ENCODE results near the gene ITIH1.

Gene ITIH1

DNA sequence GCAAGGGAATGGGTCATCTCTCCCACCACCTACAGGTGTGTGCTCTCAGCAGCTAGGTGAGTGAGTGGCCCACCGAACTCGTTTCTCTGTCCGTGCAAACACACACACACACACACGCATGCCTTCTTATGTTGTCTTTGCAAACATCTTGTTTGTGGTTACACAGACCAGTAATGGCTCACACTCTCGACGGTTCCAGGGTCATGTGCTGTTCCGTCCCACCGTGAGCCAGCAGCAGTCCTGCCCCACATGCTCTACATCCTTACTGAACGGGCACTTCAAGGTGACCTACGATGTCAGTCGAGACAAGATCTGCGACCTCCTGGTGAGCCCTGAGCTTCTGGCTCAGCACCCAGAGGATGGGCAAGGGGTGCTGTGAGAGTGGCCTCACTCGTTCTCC, 4.3 kb downstream of the ITIH1 start:
- Histone ChIP-seq H3K36me3 (replicated peaks; ENCODE audit: insufficient read depth, low read length) (no peaks in the 10 kb centered on the region), H3K27me3 (replicated peaks; ENCODE audit: insufficient read depth, low read length) (no peaks in the 10 kb centered on the region), H3K79me2 (ENCODE audit: low read length) (no peaks in the 10 kb centered on the region), H3K4me3 (ENCODE audit: low read length) (no peak overlapping the region), H3K9me3 (replicated peaks; ENCODE audit: insufficient read depth, low read length) (no peaks in the 10 kb centered on the region), H3K4me1 (ENCODE audit: low read length) (no peaks in the 10 kb centered on the region), H3K27ac (ENCODE audit: low read length) (no peak overlapping the region), H3K4me2 (ENCODE audit: low read depth, low read length) (no peak overlapping the region), H3K9me2 (replicated peaks; ENCODE audit: insufficient read depth, low read length) (no peaks in the 10 kb centered on the region), H3K9ac (ENCODE audit: low read length) (no peak overlapping the region), H2AFZ (ENCODE audit: low read length) (no peak overlapping the region), H3F3A (ENCODE audit: insufficient read depth, low read length) (no peaks in the 10 kb centered on the region), H4K20me1 (ENCODE audit: insufficient read depth, low read length) (no peaks in the 10 kb centered on the region)
- TF ChIP-seq, protein P1, sequence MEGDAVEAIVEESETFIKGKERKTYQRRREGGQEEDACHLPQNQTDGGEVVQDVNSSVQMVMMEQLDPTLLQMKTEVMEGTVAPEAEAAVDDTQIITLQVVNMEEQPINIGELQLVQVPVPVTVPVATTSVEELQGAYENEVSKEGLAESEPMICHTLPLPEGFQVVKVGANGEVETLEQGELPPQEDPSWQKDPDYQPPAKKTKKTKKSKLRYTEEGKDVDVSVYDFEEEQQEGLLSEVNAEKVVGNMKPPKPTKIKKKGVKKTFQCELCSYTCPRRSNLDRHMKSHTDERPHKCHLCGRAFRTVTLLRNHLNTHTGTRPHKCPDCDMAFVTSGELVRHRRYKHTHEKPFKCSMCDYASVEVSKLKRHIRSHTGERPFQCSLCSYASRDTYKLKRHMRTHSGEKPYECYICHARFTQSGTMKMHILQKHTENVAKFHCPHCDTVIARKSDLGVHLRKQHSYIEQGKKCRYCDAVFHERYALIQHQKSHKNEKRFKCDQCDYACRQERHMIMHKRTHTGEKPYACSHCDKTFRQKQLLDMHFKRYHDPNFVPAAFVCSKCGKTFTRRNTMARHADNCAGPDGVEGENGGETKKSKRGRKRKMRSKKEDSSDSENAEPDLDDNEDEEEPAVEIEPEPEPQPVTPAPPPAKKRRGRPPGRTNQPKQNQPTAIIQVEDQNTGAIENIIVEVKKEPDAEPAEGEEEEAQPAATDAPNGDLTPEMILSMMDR (IDR thresholded peaks at IDR 0.05; ENCODE audit: low read length): no peak
- TF ChIP-seq EZH2phosphoT487 (IDR thresholded peaks at IDR 0.05; ENCODE audit: low read length): no peak
- no peak for DNase-seq

- H3K9ac ChIP-seq (ENCODE audit: low read length): no peak overlapping the region
- no peaks in the 10 kb centered on the region for H3F3A ChIP-seq (ENCODE audit: insufficient read depth, low read length)
- H3K4me2 ChIP-seq (ENCODE audit: low read depth, low read length): no peak overlapping the region
- no peak overlapping the region for H2AFZ ChIP-seq (ENCODE audit: low read length)
- no peaks in the 10 kb centered on the region for H3K36me3 ChIP-seq (replicated peaks; ENCODE audit: insufficient read depth, low read length)
- H3K9me3 ChIP-seq (replicated peaks; ENCODE audit: insufficient read depth, low read length): no peaks in the 10 kb centered on the region
- DNase-seq: no peak
- TF ChIP-seq EZH2 (optimal IDR thresholded peaks at IDR 0.05; ENCODE audit: low read depth, low read length) (no peak), EZH2phosphoT487 (IDR thresholded peaks at IDR 0.05; ENCODE audit: low read length) (no peak)
- TF ChIP-seq, protein P1 (IDR thresholded peaks at IDR 0.05; ENCODE audit: low read length): no peak
- no peaks in the 10 kb centered on the region for H3K27me3 ChIP-seq (replicated peaks; ENCODE audit: insufficient read depth, low read length)
- H4K20me1 ChIP-seq (ENCODE audit: insufficient read depth, low read length): no peaks in the 10 kb centered on the region
- H3K27ac ChIP-seq (ENCODE audit: low read length): no peak overlapping the region
- H3K79me2 ChIP-seq (ENCODE audit: low read length): no peaks in the 10 kb centered on the region
- H3K9me2 ChIP-seq (replicated peaks; ENCODE audit: insufficient read depth, low read length): no peaks in the 10 kb centered on the region
- no peaks in the 10 kb centered on the region for H3K4me1 ChIP-seq (ENCODE audit: low read length)
- no peak overlapping the region for H3K4me3 ChIP-seq (ENCODE audit: low read length)
Observed at GRCh38 chr3:52782412-52783210, 5.2 kb downstream of the ITIH1 start.

DNA sequence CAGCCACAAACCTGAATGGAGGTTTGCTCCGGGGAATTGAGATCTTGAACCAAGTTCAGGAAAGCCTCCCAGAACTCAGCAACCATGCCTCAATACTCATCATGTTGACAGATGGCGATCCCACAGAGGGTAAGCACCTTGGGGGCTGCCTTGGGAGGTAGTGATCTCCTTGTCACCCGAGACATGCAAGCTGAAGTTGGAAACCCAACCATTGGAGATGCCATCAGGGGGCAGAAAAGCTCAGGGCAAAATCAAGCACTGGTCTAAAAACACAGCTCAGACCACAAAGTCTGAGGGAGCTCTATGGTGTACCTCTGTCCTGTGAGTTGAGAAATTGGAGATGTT, 5.8 kb downstream of the ITIH1 start:
- no peak overlapping the region for H3K9ac ChIP-seq (ENCODE audit: low read length)
- H3F3A ChIP-seq (ENCODE audit: insufficient read depth, low read length): no peaks in the 10 kb centered on the region
- no peaks in the 10 kb centered on the region for H3K9me2 ChIP-seq (replicated peaks; ENCODE audit: insufficient read depth, low read length)
- H3K4me1 ChIP-seq (ENCODE audit: low read length): no peaks in the 10 kb centered on the region
- H4K20me1 ChIP-seq (ENCODE audit: insufficient read depth, low read length): no peaks in the 10 kb centered on the region
- no peaks in the 10 kb centered on the region for H3K79me2 ChIP-seq (ENCODE audit: low read length)
- no peak overlapping the region for H3K4me3 ChIP-seq (ENCODE audit: low read length)
- H2AFZ ChIP-seq (ENCODE audit: low read length): no peak overlapping the region
- TF ChIP-seq, protein P1 (IDR thresholded peaks at IDR 0.05; ENCODE audit: low read length): no peak
- TF ChIP-seq EZH2 (optimal IDR thresholded peaks at IDR 0.05; ENCODE audit: low read depth, low read length) (no peak), EZH2phosphoT487 (IDR thresholded peaks at IDR 0.05; ENCODE audit: low read length) (no peak)
- no peaks in the 10 kb centered on the region for H3K27me3 ChIP-seq (replicated peaks; ENCODE audit: insufficient read depth, low read length)
- DNase-seq: no peak
- H3K27ac ChIP-seq (ENCODE audit: low read length): no peak overlapping the region
- H3K36me3 ChIP-seq (replicated peaks; ENCODE audit: insufficient read depth, low read length): no peaks in the 10 kb centered on the region
- H3K9me3 ChIP-seq (replicated peaks; ENCODE audit: insufficient read depth, low read length): no peaks in the 10 kb centered on the region
- H3K4me2 ChIP-seq (ENCODE audit: low read depth, low read length): no peak overlapping the region

Measured in MM.1S (cell line).